OCI-LY1 (cell line): ENCODE results near the gene SLX4IP.

Experiments
- EZH2 ChIP-seq: fragments of 200-600 bp; sonication (generic), shearing (Covaris generic); IDR thresholded peaks from 2 replicates; pipeline ENCODE4 v1.8.0; 2017; ENCODE audit warnings: borderline replicate concordance, mixed run types, mild to moderate bottlenecking, antibody characterized with exemption, low read length, moderate library complexity, mixed read lengths
- TF ChIP-seq, protein P1 (sequence below): fragments of 200-600 bp; sonication (generic), shearing (Covaris generic); IDR thresholded peaks from 2 replicates; pipeline ENCODE4 v1.5.1; 2017; ENCODE audit warnings: mild to moderate bottlenecking, antibody characterized with exemption, low read length, moderate library complexity, mixed read lengths

DNA sequence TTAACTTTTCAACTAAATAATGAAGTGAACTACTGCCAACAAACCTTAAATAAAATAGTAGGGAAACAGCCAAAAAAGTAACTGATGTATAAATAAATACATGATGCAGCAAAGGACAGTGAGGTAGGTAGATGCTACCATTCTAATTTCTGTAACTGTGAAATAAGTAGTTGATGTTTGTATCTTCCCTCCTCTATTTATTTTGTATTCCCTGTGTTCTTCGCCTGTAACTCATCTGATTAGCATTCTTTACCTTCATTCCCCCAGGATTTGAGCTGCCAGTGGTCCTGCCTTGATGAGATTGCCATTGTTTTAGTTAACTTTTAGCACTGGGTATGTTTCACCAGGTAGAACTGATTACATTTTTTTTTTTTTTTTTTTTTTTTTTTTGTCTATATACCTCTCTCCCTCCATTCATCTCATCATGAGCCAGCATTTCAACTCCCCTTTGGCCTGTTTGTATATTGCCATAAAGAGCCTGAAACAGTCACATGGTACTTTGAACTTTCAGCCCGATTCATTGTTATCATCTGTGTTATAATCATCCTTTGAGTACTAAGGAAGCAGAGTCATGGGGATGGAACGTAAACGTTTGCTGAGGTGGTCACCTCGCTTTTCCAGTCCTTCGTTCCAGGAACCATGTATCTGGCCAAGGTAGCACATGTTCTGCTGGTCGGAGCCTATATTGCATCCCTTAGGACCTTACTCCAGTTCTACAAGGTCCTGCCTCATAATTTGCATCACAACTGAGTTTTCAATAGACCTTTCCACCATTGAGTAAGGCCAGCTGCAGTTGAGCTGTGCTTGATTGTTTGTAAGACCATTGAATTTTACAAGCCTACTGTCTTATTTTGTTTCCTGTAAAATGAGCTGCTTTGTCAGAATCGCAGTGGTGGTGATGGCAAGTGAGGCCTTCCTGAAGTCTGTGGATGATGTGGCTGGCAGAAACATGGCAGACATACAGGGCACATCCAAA, 131.1 kb downstream of the SLX4IP start:
- TF ChIP-seq, protein P1, sequence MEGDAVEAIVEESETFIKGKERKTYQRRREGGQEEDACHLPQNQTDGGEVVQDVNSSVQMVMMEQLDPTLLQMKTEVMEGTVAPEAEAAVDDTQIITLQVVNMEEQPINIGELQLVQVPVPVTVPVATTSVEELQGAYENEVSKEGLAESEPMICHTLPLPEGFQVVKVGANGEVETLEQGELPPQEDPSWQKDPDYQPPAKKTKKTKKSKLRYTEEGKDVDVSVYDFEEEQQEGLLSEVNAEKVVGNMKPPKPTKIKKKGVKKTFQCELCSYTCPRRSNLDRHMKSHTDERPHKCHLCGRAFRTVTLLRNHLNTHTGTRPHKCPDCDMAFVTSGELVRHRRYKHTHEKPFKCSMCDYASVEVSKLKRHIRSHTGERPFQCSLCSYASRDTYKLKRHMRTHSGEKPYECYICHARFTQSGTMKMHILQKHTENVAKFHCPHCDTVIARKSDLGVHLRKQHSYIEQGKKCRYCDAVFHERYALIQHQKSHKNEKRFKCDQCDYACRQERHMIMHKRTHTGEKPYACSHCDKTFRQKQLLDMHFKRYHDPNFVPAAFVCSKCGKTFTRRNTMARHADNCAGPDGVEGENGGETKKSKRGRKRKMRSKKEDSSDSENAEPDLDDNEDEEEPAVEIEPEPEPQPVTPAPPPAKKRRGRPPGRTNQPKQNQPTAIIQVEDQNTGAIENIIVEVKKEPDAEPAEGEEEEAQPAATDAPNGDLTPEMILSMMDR: no peak
- TF ChIP-seq EZH2: no peak
